PFSK-1 (cell line): ENCODE measurements around the gene PLB1.

Source experiments
- FOXP2 ChIP-seq: optimal IDR thresholded peaks from 2 replicates; pipeline ENCODE3; 2011; ENCODE audit warnings: borderline replicate concordance, control low read depth, inconsistent platforms; ENCODE audit not compliant: insufficient read depth; ENCODE audit errors: extremely low read length, extremely low read depth
- POLR2AphosphoS5 ChIP-seq: IDR thresholded peaks from 2 replicates; pipeline ENCODE4 v1.6.1; 2012; ENCODE audit warnings: low read depth, mild to moderate bottlenecking, control low read depth, low read length, moderate library complexity
- REST ChIP-seq, 2 experiments: IDR thresholded peaks; 2 replicates each; pipeline versions ENCODE4 v1.6.1 to v1.8.0; 2011 to 2012; ENCODE audit warnings: low read depth in 2 of 2, low read length in 2 of 2, control low read depth in 1 of 2, inconsistent platforms in 1 of 2, mild to moderate bottlenecking in 1 of 2, moderate library complexity in 1 of 2; ENCODE audit not compliant: insufficient read depth in 1 of 2
- SIN3A ChIP-seq: IDR thresholded peaks from 2 replicates; pipeline ENCODE4 v1.6.1; 2012; ENCODE audit warnings: mild to moderate bottlenecking, low read length, moderate library complexity, borderline replicate concordance; ENCODE audit not compliant: insufficient read depth
- TAF1 ChIP-seq: IDR thresholded peaks from 2 replicates; pipeline ENCODE4 v1.6.1; 2012; ENCODE audit warnings: low read length, control low read depth, borderline replicate concordance; ENCODE audit not compliant: insufficient read depth

The PLB1 gene

DNA sequence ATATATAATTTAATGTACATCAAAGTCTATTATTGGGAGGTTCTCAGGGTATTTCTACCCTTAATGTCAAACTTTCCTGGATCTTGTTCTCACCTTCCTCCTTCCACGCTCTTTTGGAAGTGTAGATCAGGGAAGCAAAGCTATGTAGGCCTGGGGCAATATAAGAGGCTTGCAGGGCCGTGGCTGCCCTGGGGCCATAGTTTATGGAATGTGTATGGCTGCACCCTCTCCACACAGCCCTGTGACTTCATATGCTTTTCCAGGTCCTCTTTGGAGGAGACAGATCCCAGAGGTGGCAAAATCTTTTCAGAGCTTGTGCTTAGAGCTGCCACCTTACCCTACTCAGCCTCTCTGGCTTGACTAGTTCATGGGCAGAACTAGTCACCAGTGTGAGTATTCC is 82.9 kb downstream of the PLB1 start:
- TF ChIP-seq REST (IDR thresholded peaks at IDR 0.05; ENCODE audit: insufficient read depth in 1 of 2, low read depth in 2 of 2, low read length in 2 of 2) (no peak), SIN3A (no peak), POLR2AphosphoS5 (no peak)

DNA sequence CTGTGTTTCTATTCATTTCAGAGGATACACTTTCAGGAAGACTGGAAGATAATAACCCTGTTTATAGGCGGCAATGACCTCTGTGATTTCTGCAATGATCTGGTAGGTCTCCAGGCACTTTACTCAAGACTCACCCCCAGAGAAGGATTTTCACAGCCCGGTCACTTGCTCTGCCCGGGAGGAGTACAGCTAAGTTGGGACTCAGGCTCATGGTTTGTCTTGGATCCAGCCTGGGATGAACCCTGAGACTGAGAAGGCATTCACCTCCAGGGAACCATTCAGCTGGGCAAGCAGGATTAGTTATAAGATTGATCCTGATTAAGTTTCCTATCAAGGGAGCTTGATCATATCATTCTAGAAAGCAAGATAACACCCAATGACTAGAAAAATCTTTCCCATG is 83.7 kb downstream of the PLB1 start:
- TF ChIP-seq REST (IDR thresholded peaks at IDR 0.05; ENCODE audit: insufficient read depth in 1 of 2, low read depth in 2 of 2, low read length in 2 of 2) (no peak), POLR2AphosphoS5 (no peak), TAF1 (no peak), FOXP2 (no peak), SIN3A (no peak)

DNA sequence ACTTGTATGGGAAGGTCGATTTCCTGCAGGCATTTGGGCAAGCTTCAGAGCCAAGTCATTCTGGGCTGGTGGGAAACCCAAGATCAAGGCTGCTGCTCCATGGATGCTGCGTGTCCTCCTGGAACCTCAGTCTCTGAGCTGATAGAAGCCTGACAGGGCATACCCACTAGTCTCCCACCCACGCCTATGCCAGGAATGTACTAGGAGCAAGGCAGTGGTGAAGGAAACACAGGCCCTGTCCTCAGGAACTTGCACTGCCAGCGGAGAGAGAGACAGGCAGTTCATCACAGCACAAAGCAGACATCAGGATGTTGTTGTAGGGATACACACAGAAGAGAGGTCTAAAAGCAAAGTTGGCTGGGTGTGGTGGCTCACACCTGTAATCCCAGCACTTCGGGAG is 84.2 kb downstream of the PLB1 start:
- TF ChIP-seq REST (IDR thresholded peaks at IDR 0.05; ENCODE audit: insufficient read depth in 1 of 2, low read depth in 2 of 2, low read length in 2 of 2) (no peak), TAF1 (no peak), POLR2AphosphoS5 (no peak), SIN3A (no peak), FOXP2 (no peak)

DNA sequence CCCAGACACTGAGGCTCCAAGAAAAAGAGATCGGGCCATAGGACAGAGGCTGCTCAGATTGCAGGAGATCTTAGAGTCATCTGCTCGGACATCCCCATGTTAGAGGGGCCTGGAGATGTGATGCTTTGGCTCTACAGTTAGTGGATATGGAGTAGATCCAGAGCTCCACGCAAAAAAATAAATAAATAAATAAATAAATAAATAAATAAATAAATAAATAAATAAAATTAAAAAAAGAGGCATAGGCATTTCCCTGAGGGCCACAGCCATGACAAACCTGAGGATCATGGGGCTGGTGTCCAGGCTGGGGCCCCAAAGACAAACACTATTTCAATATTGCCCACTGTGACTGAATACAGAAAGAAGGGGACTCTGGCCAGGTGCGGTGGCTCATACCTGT is 85.5 kb downstream of the PLB1 start:
- TF ChIP-seq SIN3A (no peak), FOXP2 (no peak)

DNA sequence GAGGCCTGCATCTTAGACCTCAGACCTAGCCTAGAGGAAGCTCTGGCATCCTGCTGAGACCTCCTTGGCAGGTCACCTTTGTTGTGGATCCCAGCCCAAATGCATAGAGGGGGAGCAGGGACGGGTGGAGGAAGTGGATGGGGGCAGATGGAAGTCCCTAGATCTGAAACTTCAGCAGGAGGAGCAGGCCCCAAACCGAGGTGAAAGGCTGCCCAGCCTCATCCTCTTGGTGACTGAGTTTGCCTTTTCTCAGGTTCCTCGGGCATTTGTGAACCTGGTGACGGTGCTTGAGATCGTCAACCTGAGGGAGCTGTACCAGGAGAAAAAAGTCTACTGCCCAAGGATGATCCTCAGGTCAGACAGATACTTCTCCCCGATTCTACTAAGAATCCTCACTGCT is 86.3 kb downstream of the PLB1 start:
- TF ChIP-seq REST (IDR thresholded peaks at IDR 0.05; ENCODE audit: insufficient read depth in 1 of 2, low read depth in 2 of 2, low read length in 2 of 2) (no peak), FOXP2 (no peak)

GRCh38 chr2:28582595-28582994 is 86.7 kb downstream of the PLB1 start:
- no peak for TF ChIP-seq FOXP2
